Endothelial cell of umbilical vein (primary cell): ENCODE data around the gene RAB38. TPM values are rescaled to one million over a fixed set of nuclear protein-coding genes. Genes with fewer than 3 reads are reported as not detected.

Experiments used
- BruUV-seq: library from RNA; stranded (reverse); fragments of 400-500 nt; replicated peaks from 2 replicates; lab custom pipeline; 2021; lab: Mats Ljungman, UMichigan
- CTCF ChIA-PET: fragments of 300-600, 350-600 bp; sonication (Branson Sonifier 250); formaldehyde crosslinking; loops from one replicate; lab custom pipeline; 2021; ENCODE audit warnings: antibody characterized with exemption, inconsistent platforms; lab: Charles Lee
- POLR2A ChIA-PET: fragments of 300-600, 350-600 bp; sonication (Branson Sonifier 250); formaldehyde crosslinking; loops from one replicate; lab custom pipeline; 2021; ENCODE audit warnings: antibody characterized with exemption, inconsistent platforms; lab: Charles Lee
- DNase-seq: peaks from one replicate; pipeline ENCODE4 v3.0.0-alpha.2; 2011; ENCODE audit warnings: low read depth, low spot score
- FAIRE-seq: peaks from 2 replicates; lab custom pipeline; 2011; peaks lifted over from hg19 to GRCh38; lab: Jason Lieb, UNC
- H2AFZ ChIP-seq: 2 replicates; pipeline ENCODE4 v1.6.0; 2012; ENCODE audit warnings: low read depth, low read length, control low read depth, inconsistent platforms
- H3K27ac ChIP-seq: 2 replicates; pipeline ENCODE4 v1.5.1; 2011; ENCODE audit warnings: low read depth, mild to moderate bottlenecking, control low read depth, low read length, moderate library complexity; ENCODE audit not compliant: insufficient read depth
- H3K27me3 ChIP-seq, 2 experiments: 2 replicates each; pipeline versions ENCODE4 v1.6.0 to v1.6.1; 2011; ENCODE audit warnings: low read length in 2 of 2, mixed read lengths in 1 of 2; ENCODE audit not compliant: control insufficient read depth in 2 of 2, insufficient read depth in 2 of 2
- H3K36me3 ChIP-seq, 2 experiments: 2 replicates in 1 of 2; 3 replicates in 1 of 2; pipeline ENCODE4 v1.5.1; 2011; ENCODE audit warnings: low read length in 2 of 2, mild to moderate bottlenecking in 1 of 2, moderate library complexity in 1 of 2; ENCODE audit not compliant: control insufficient read depth in 2 of 2, insufficient read depth in 2 of 2; ENCODE audit errors: extremely low read depth in 1 of 2
- H3K4me1 ChIP-seq: 3 replicates; pipeline ENCODE4 v1.5.1; 2011; ENCODE audit warnings: mild to moderate bottlenecking, low read length; ENCODE audit not compliant: control insufficient read depth, insufficient read depth; ENCODE audit errors: extremely low read depth
- H3K4me2 ChIP-seq: 2 replicates; pipeline ENCODE4 v1.6.1; 2011; ENCODE audit warnings: low read length, control low read depth, mixed read lengths; ENCODE audit not compliant: insufficient read depth
- H3K4me3 ChIP-seq, 3 experiments: fragments of 200-600 bp in 1 of 3; sonication (generic), shearing (Covaris generic) in 1 of 3; replicated peaks in 1 of 3; 2 replicates each; pipeline ENCODE4 v1.5.1; 2011 to 2016; ENCODE audit warnings: control low read depth in 3 of 3, low read length in 3 of 3, mild to moderate bottlenecking in 2 of 3, inconsistent platforms in 1 of 3, low read depth in 1 of 3, moderate library complexity in 1 of 3; ENCODE audit not compliant: insufficient read depth in 1 of 3
- H3K79me2 ChIP-seq: 2 replicates; pipeline ENCODE4 v1.6.0; 2012; ENCODE audit warnings: low read length, inconsistent platforms; ENCODE audit not compliant: control insufficient read depth, insufficient read depth
- H3K9ac ChIP-seq: replicated peaks from 2 replicates; pipeline ENCODE3; 2011; ENCODE audit warnings: low read length, control low read depth; ENCODE audit not compliant: insufficient read depth; ENCODE audit errors: extremely low read depth
- H3K9me1 ChIP-seq: replicated peaks from 3 replicates; pipeline ENCODE4 v1.6.0; 2011; ENCODE audit warnings: mild to moderate bottlenecking, low read length; ENCODE audit not compliant: control insufficient read depth, insufficient read depth; ENCODE audit errors: extremely low read depth
- H3K9me3 ChIP-seq: replicated peaks from 2 replicates; pipeline ENCODE4 v1.5.1; 2012; ENCODE audit warnings: low read length, inconsistent platforms; ENCODE audit not compliant: control insufficient read depth, insufficient read depth
- H4K20me1 ChIP-seq: replicated peaks from 2 replicates; pipeline ENCODE3; 2011; ENCODE audit warnings: mild to moderate bottlenecking, low read length; ENCODE audit not compliant: control insufficient read depth, insufficient read depth; ENCODE audit errors: extremely low read depth
- GATA2 ChIP-seq: IDR thresholded peaks from 2 replicates; pipeline ENCODE4 v1.7.0; 2011; ENCODE audit warnings: low read depth, mild to moderate bottlenecking, moderate library complexity, mixed read lengths, low read length; ENCODE audit not compliant: insufficient read length, insufficient read depth
- JUN ChIP-seq: IDR thresholded peaks from 2 replicates; pipeline ENCODE4 v1.6.1; 2011; ENCODE audit warnings: borderline replicate concordance, low read depth; ENCODE audit not compliant: insufficient read length, insufficient read depth
- POLR2A ChIP-seq: IDR thresholded peaks from 2 replicates; pipeline ENCODE4 v1.6.1; 2012; ENCODE audit warnings: low read depth, mild to moderate bottlenecking, control low read depth, low read length
- POLR2AphosphoS5 ChIP-seq: IDR thresholded peaks from 2 replicates; pipeline ENCODE4 v1.6.1; 2012; ENCODE audit warnings: low read depth, mild to moderate bottlenecking, control low read depth, low read length, moderate library complexity; ENCODE audit not compliant: insufficient read depth
- dilution Hi-C: fragments of 300-500 bp; cut with MboI; formaldehyde crosslinking; loops from one replicate; pipeline ENCODE4 v1.15.0; 2019; ENCODE audit warnings: low sequenced_read_pairs; ENCODE audit not compliant: extremely low pct_ligation_motif_present
- intact Hi-C: fragments of 100-400 bp; cut with micrococcal nuclease; formaldehyde crosslinking; loops from one replicate; pipeline ENCODE4 v1.10.0; 2022
- polyA plus RNA-seq, 4 experiments: library from polyadenylated mRNA; depleted of rRNA in 3 of 4; stranded (reverse) in 3 of 4; unstranded in 1 of 4; fragments of >200 nt; gene quantifications; 2 replicates each; pipeline versions ENCODE4 v1.2.1 to v1.2.3, GENCODE V29; 2011 to 2012; ENCODE audit warnings: missing spikeins in 1 of 4
- total RNA-seq: library from RNA; stranded (reverse); gene quantifications from 2 replicates; pipeline ENCODE4 v1.2.3, GENCODE V29; 2021
- TF ChIP-seq, protein P1 (sequence below): IDR thresholded peaks from 2 replicates; pipeline ENCODE4 v1.6.1; 2011; ENCODE audit not compliant: insufficient read depth, insufficient read length

The RAB38 gene
- total and polyA plus RNA-seq, 2 donors (not counting 3 experiments of a cell fraction or from before 2014, with no cell fraction given), result 3.0 to 3.6 TPM

DNA sequence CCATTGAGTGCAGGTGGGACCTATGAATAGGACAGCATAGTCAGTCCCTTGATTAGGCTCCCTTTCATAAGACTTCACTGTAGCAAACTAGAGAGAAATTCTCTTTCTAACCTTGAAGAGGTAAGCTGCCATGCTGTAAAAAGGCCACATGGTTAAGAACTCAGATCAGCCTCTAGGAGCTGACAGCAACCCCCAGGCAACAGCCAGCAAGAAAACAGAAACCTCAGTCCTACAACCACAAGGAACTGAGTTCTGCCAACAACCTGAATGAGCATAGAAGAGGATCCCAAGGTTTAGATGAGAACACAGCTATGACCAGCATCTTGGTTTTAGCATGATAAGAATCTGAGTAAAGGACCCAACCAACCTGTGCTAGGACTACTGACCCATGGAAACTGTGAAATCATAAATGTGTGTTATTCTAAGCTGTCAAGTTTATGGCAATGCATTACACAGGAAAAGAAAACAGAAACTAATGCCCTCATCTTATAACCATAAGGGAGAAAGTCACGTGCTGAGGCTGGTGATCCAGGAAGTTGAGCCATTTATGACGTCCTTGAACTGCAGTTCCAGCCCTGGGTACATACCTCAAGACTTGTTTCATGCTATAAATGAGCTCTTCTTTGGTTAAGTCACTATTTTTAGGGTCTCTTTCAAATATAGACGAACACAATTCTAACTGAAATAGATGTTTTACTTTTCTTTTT, 43.3 kb downstream of the RAB38 start:
- no peaks in the 10 kb centered on the region for H3K36me3 ChIP-seq
- H3K79me2 ChIP-seq, result no peaks in the 10 kb centered on the region
- no peak overlapping the region for H3K4me2 ChIP-seq
- H3K27ac ChIP-seq, result no peak overlapping the region
- POLR2A ChIA-PET, result no interaction called here
- DNase-seq, result no peak
- FAIRE-seq, result no peak
- no peak overlapping the region for H3K9ac ChIP-seq
- H3K4me3 ChIP-seq, result no peak overlapping the region
- no peaks in the 10 kb centered on the region for H4K20me1 ChIP-seq
- no peaks in the 10 kb centered on the region for H3K9me1 ChIP-seq
- dilution Hi-C loops (no loop called here), intact Hi-C loops (no loop called here)
- CTCF ChIA-PET, result no interaction called here
- H3K4me1 ChIP-seq, result no peaks in the 10 kb centered on the region
- no peak overlapping the region for H2AFZ ChIP-seq
- H3K9me3 ChIP-seq, result no peaks in the 10 kb centered on the region
- TF ChIP-seq JUN, result no peak
- BruUV-seq, result no TSS peak
- no peaks in the 10 kb centered on the region for H3K27me3 ChIP-seq

DNA sequence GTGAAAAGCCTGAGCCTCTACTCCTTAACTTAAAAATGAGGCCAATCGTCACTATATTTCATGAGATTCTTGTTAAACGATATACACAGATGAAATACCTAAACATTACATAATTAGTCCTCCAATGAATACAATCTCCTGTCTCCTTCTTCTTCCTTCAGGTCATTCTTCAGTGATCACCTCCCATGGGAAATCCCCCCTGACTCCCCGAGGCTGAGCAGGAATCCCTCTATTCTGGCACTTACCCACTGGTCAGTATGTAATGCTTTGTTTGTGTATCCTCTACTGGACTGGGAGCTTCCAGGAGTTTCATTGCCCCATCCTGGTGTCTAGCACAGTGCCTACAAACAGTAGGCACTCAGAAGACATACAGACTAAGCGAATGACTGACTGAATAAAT, 52.3 kb downstream of the RAB38 start:
- Histone ChIP-seq H3K36me3 (no peaks in the 10 kb centered on the region), H3K4me3 (no peak overlapping the region), H3K9me3 (no peaks in the 10 kb centered on the region), H2AFZ (no peak overlapping the region), H3K27me3 (no peaks in the 10 kb centered on the region), H3K4me1 (no peaks in the 10 kb centered on the region), H3K79me2 (no peaks in the 10 kb centered on the region), H3K4me2 (no peak overlapping the region), H3K9me1 (no peaks in the 10 kb centered on the region), H3K9ac (no peak overlapping the region), H3K27ac (no peak overlapping the region), H4K20me1 (no peaks in the 10 kb centered on the region)
- POLR2A ChIA-PET, result no interaction called here
- intact Hi-C loops (no loop called here), dilution Hi-C loops (no loop called here)
- CTCF ChIA-PET, result no interaction called here
- DNase-seq (no peak), FAIRE-seq (no peak)
- BruUV-seq, result no TSS peak
- TF ChIP-seq, protein P1, sequence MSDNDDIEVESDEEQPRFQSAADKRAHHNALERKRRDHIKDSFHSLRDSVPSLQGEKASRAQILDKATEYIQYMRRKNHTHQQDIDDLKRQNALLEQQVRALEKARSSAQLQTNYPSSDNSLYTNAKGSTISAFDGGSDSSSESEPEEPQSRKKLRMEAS, result no peak
- TF ChIP-seq GATA2 (no peak), JUN (no peak), POLR2AphosphoS5 (no peak), POLR2A (no peak)
